Ishikawa (cell line): ENCODE results near the gene TMEM40.

Experiments used
- EP300 ChIP-seq: IDR thresholded peaks from 2 replicates; pipeline ENCODE4 v1.6.1; 2012; ENCODE audit warnings: borderline replicate concordance
- TAF1 ChIP-seq: IDR thresholded peaks from 2 replicates; pipeline ENCODE4 v1.6.1; 2012; ENCODE audit warnings: low read depth, mild to moderate bottlenecking
- YY1 ChIP-seq: IDR thresholded peaks from 2 replicates; pipeline ENCODE4 v1.6.1; 2012; ENCODE audit warnings: low read depth

DNA sequence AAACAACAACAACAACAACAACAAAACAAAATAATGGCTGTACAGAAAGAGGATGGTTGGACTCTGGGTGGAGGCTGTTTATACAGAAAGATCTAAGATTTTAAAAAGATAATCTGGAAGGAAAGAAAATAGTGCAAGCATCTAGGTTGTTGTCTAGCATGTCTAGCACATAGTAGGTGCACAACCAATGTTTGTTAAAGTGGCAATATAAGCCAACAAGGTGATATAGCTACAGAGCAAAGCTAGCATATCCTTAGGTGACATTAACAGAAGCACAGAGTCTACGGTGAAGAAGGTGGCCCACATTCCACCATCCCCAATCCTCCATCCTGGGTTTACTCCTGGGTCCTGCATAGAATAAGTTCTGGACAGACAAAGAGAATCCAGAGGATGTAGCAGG, 4.7 kb downstream of the TMEM40 start:
- TF ChIP-seq EP300 (no peak), YY1 (no peak), TAF1 (no peak)
